Small intestine (tissue), 7 donors: Measurements from ENCODE around the gene S100A2. TPM values are rescaled to one million over a fixed set of nuclear protein-coding genes. Genes with fewer than 3 reads are reported as not detected.

Source experiments
- DNase-seq, 2 donors: peaks; one replicate each; pipeline versions ENCODE4 v3.0.0 to v3.0.0-alpha.2; 2013
- FAIRE-seq: peaks from 2 replicates; lab custom pipeline; 2012; peaks lifted over from hg19 to GRCh38; lab: Jason Lieb, UNC
- H3K27ac ChIP-seq, 3 donors: one replicate each; pipeline ENCODE4 v1.5.1; 2013; ENCODE audit warnings: low read length in 2 of 3, mild to moderate bottlenecking in 2 of 3, control low read depth in 1 of 3, inconsistent platforms in 1 of 3, low read depth in 1 of 3, moderate library complexity in 1 of 3
- H3K27me3 ChIP-seq, 3 donors: one replicate each; pipeline ENCODE4 v1.6.1; 2013; ENCODE audit warnings: low read length in 3 of 3, inconsistent platforms in 1 of 3; ENCODE audit not compliant: control insufficient read depth in 3 of 3, insufficient read depth in 3 of 3
- H3K36me3 ChIP-seq, 3 donors: one replicate each; pipeline ENCODE4 v1.6.1; 2013; ENCODE audit warnings: low read length in 3 of 3, inconsistent platforms in 1 of 3, low read depth in 1 of 3, mild to moderate bottlenecking in 1 of 3, moderate library complexity in 1 of 3; ENCODE audit not compliant: control insufficient read depth in 3 of 3, insufficient read depth in 2 of 3
- H3K4me1 ChIP-seq, 3 donors: one replicate each; pipeline ENCODE4 v1.6.1; 2013; ENCODE audit warnings: low read length in 2 of 3, inconsistent platforms in 1 of 3, low read depth in 1 of 3, mild to moderate bottlenecking in 1 of 3, moderate library complexity in 1 of 3; ENCODE audit not compliant: control insufficient read depth in 3 of 3, insufficient read depth in 2 of 3
- H3K4me3 ChIP-seq, 3 donors: one replicate each; pipeline ENCODE4 v1.5.1; 2013; ENCODE audit warnings: low read length in 3 of 3, control low read depth in 1 of 3, inconsistent platforms in 1 of 3, low read depth in 1 of 3, mild to moderate bottlenecking in 1 of 3, moderate library complexity in 1 of 3
- H3K9me3 ChIP-seq, 2 donors: one replicate each; pipeline ENCODE4 v1.6.1; 2013; ENCODE audit warnings: low read depth in 1 of 2, low read length in 1 of 2; ENCODE audit not compliant: control insufficient read depth in 2 of 2, insufficient read depth in 1 of 2
- WGBS, 3 donors: extraction: QIAGEN DNeasy Blood & Tissue Kit; methylation state at CpG; one replicate each; pipeline ENCODE4 v1.1.7; 2013; 5-methylcytosine and 5-hydroxymethylcytosine counted together
- polyA plus RNA-seq, 4 donors: library from polyadenylated mRNA; stranded (reverse) in 3 of 4; unstranded in 1 of 4; fragments of 200-250 nt in 3 of 4; fragments of 120-200 nt in 1 of 4; gene quantifications; one replicate each; pipeline versions ENCODE4 v1.2.1 to v1.2.3, GENCODE V29; 2013
- donor health status: healthy with polysubstance abuse.
- donor health status: control.
- donor health status: control.
- donor health status: Bipolar disorder and iron deficiency.
- donor health status: healthy.

The S100A2 gene
- polyA plus RNA-seq, 4 donors = 0.43 to 9.8 (median 4.5) TPM

- FAIRE-seq (no peak), DNase-seq (no peak)
- Histone ChIP-seq H3K27ac (peak overlapping the region in 2 of 3 donors; percentile 42 to 98), H3K4me3 (no peak overlapping the region), H3K27me3 (no peaks in the 10 kb centered on the region), H3K36me3 (peaks cover 0 to 7% (median 0%) of the 10 kb centered on the region in 3 donors), H3K9me3 (no peaks in the 10 kb centered on the region), H3K4me1 (peaks cover 7 to 43% (median 8%) of the 10 kb centered on the region in 3 donors)
- WGBS, 3 donors = 94 to 98% (median 97%) methylated on average over 6 of the region's 6 CpGs
Observed at GRCh38 chr1:153537376-153537730, 28.3 kb downstream of the S100A2 start.

DNA sequence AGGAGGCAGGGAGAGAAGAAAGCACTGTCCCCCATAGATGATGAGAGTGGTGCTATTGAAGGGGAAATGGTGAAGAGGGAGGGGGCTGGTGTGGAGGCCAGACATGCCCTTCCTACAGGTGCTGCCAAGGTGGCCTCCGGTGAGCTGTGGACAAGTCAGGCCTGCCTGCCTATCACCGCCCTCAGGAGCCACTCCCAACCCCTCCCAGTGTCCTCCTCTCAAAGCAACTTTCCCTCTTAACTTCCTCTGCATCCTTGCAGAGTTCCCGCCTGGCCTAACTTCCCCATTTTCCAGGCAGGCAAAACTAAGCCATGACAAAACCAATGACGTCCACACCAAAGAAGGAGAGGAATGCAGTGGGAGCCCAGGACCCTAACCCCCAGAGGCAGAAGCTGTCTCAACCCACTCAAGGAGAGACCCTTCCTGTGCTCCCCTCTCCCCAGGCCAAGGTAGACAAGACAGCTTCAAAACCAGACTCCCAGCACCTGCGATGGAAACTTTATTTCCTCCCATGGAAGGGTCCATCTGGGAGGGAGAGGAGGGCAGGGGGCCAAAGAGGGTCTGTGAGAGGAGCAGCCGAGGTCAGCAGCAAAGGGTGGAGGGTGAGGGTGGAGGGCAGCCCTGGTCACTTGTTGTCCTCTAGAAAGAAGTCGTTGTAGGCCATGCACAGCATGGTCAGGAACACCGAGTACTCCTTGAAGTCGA is 28.8 kb downstream of the S100A2 start:
- Histone ChIP-seq H3K36me3 (peaks cover 0 to 7% (median 0%) of the 10 kb centered on the region in 3 donors), H3K27me3 (no peaks in the 10 kb centered on the region), H3K4me1 (peaks cover 7 to 49% (median 8%) of the 10 kb centered on the region in 3 donors), H3K27ac (peak overlapping the region; percentile 97 to 98 (median 98)), H3K9me3 (no peaks in the 10 kb centered on the region), H3K4me3 (peak overlapping the region in 2 of 3 donors; percentile 64 to 83)
- no peak for FAIRE-seq
- DNase-seq = peak; percentile 61 to 83
- WGBS, 3 donors = 69 to 75% (median 71%) methylated on average over 9 of the region's 9 CpGs

GRCh38 chr1:153536012-153536670 is 29.5 kb downstream of the S100A2 start:
- H3K27ac ChIP-seq = peak overlapping the region; percentile 97 to 98 (median 98)
- 1% methylated on average over 38 of the region's 38 CpGs for WGBS, 3 donors
- DNase-seq (peak; percentile 89 to 90), FAIRE-seq (no peak)
- H3K9me3 ChIP-seq = no peaks in the 10 kb centered on the region
- peak overlapping the region; percentile 64 to 83 (median 64) for H3K4me3 ChIP-seq
- no peaks in the 10 kb centered on the region for H3K27me3 ChIP-seq
- peaks cover 7 to 53% (median 11%) of the 10 kb centered on the region in 3 donors for H3K4me1 ChIP-seq
- H3K36me3 ChIP-seq = peaks cover 0 to 7% (median 0%) of the 10 kb centered on the region in 3 donors

GRCh38 chr1:153535242-153536011 is 30.2 kb downstream of the S100A2 start, which contains the start of gene S100A6:
S100A6 (minus strand) TSS chr1:153535991; CDS start chr1:153535339, 652 bp downstream.
- no peak for FAIRE-seq
- Histone ChIP-seq H3K27ac (peak within 1 kb of the TSS; percentile 97 to 98 (median 98)), H3K4me3 (peak within 1 kb of the TSS; percentile 64 to 83 (median 64)), H3K36me3 (peaks cover 0 to 7% (median 0%) of the 10 kb centered on the region in 3 donors), H3K9me3 (no peaks in the 10 kb centered on the region), H3K4me1 (peaks cover 4 to 50% (median 11%) of the 10 kb centered on the region in 3 donors), H3K27me3 (no peaks in the 10 kb centered on the region)
- whole genome bisulfite sequencing, 3 donors = 6 to 9% (median 8%) methylated on average over 18 of the region's 18 CpGs
- DNase-seq = peak; percentile 77 to 89

DNA sequence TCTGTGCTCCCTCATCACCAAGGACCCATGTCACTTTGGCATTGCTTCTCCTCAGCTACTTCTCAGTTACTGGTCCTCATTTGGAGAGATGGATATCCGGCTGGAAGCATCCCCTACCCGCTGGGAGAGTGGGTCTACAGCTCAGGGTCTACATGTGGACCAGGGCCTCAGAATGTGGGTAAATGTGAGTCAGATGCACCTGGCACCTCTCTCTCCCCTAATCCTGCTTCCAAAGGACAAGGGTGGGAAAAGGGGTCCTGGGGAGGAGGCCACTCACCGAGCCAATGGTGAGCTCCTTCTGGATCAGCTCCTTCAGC is 30.8 kb downstream of the S100A2 start:
- Histone ChIP-seq H3K27me3 (no peaks in the 10 kb centered on the region), H3K4me3 (peak overlapping the region; percentile 64 to 83 (median 64)), H3K36me3 (peaks cover 0 to 7% (median 0%) of the 10 kb centered on the region in 3 donors), H3K9me3 (no peaks in the 10 kb centered on the region), H3K4me1 (peaks cover 0 to 50% (median 11%) of the 10 kb centered on the region in 3 donors), H3K27ac (peak overlapping the region; percentile 96 to 98 (median 98))
- DNase-seq (no peak), FAIRE-seq (no peak)
- WGBS, 3 donors = 81 to 92% (median 85%) methylated on average over 3 of the region's 3 CpGs

DNA sequence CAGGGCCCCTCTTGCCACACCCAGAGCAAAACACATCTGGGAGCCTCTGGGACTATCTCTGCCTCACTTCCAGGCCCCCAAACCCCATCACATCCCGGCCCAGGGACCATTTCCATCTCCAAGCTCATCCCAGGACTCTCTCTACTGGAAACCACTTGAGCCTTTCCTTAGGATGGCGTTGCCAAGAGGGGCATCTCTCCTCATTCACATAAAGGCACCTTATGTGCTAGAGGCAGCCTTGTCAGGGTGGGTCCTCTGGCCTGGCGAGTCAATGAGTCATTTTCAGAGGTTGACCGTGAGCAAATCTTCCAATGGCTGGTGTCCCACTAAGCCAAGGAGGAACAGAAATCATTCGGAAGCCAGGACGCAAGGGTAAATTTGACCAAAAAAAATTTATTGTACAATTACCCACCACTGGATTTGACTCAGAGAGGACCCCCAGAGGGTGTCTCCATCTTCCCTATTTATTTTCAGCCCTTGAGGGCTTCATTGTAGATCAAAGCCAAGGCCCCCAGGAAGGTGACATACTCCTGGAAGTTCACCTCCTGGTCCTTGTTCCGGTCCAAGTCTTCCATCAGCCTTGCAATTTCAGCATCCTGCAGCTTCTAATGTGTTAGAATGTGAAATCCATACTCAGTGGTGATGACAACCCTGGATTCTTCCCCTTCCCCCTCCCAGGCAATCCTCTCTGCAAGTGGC is 31.3 kb downstream of the S100A2 start:
- 73 to 83% (median 78%) methylated on average over 7 of the region's 7 CpGs for WGBS, 3 donors
- peak overlapping the region; percentile 96 to 98 (median 98) for H3K27ac ChIP-seq
- peaks cover 0 to 50% (median 11%) of the 10 kb centered on the region in 3 donors for H3K4me1 ChIP-seq
- DNase-seq (no peak), FAIRE-seq (no peak)
- H3K4me3 ChIP-seq = peak overlapping the region; percentile 64 to 83 (median 64)
- no peaks in the 10 kb centered on the region for H3K27me3 ChIP-seq
- H3K36me3 ChIP-seq = peaks cover 0 to 7% (median 0%) of the 10 kb centered on the region in 3 donors
- H3K9me3 ChIP-seq = no peaks in the 10 kb centered on the region

DNA sequence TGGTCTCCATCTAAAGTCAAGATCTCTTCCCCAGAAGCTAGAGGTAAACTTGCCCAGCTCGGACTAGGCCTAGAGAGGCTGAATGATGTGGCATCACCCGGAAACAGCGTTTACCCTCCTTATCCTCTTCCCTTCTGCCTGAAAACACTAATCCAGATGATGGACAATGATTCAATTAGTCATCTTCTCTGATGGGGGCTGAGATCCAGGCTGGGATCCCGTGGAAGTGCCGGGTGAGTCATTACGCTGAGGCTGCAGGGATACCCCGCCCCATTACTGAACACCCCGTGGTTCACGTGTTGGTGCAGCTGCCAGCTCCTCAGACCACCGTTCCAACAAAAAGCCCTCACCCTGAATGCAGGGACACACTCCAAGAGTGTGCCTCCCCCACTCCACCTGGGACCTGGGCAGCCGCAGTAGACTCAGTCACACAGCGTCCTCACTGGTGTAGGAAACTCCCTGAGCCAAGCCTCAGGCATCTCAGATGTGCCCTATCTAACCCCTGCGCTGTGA is 31.9 kb downstream of the S100A2 start:
- H3K27ac ChIP-seq = peak overlapping the region; percentile 96 to 98 (median 98)
- FAIRE-seq = no peak
- peaks cover 0 to 7% (median 0%) of the 10 kb centered on the region in 3 donors for H3K36me3 ChIP-seq
- peaks cover 0 to 49% (median 11%) of the 10 kb centered on the region in 3 donors for H3K4me1 ChIP-seq
- no peaks in the 10 kb centered on the region for H3K27me3 ChIP-seq
- peak overlapping the region in 2 of 3 donors; percentile 37 to 64 for H3K4me3 ChIP-seq
- H3K9me3 ChIP-seq = no peaks in the 10 kb centered on the region
- DNase-seq = peak; percentile 54 to 61
- 27 to 43% (median 29%) methylated on average over 13 of the region's 13 CpGs for WGBS, 3 donors
